GM19438 (cell line): ENCODE data around the gene NKAIN4.

Source experiments
- ATAC-seq: cut with Tn5 transposase; IDR thresholded peaks from one replicate; pipeline ENCODE4 v1.9.1; 2021; ENCODE audit warnings: low read depth; ENCODE audit not compliant: unreplicated experiment

Gene NKAIN4

DNA sequence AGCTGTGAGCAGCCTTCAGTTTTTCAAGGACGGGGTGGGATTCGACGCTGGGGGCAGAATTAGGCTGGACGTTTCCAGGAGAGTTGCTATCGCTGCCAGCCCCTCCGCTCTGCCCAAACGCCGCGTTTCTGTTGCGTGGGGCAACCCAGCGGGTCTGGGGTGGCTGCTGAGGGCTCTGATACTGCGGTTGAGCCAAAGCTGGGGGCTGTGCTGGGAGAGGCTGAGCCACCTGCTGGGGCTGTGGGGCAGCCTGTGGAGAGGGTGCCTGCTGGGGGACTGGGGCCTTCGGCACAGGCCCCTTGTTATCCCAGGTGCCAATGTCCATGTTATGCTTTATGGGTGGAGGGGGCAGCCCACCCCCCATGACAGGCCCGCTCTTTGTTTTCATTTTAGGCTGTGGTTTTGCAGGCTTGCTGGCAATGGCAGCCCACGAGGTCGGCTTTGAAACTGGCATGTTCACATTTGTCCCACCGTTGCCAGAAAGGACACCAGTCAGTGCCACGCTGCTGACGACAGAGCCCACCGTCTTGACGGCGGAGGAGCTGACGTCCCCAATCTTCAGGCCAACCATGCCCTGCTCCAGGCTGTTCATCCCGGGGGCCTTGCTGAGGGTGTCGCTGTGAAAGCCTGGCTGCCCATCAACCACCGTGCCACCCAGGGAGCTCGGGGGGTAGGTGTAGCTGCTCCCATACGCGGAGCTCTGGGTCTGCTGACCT is 51.3 kb downstream of the NKAIN4 start:
- no peak for ATAC-seq

DNA sequence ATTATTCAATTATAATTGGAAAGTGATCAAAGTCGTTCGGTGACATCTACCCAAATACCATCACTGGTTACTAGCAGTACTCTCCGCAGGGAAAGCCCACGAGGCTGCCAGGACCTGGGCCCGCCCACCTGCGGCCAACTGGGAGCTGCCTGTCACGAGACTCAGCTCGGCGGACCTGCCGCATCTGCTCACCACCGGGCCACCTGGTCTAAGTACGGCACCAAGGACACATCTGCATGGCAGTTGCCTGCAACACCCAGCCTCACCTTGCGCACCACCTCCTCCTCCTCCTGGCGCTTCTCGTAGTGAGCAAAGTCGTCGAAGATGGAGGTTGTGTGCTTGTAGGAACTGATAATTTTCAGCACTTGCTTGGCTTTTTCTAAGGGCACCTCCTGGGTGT is 52.2 kb downstream of the NKAIN4 start:
- ATAC-seq: no peak

DNA sequence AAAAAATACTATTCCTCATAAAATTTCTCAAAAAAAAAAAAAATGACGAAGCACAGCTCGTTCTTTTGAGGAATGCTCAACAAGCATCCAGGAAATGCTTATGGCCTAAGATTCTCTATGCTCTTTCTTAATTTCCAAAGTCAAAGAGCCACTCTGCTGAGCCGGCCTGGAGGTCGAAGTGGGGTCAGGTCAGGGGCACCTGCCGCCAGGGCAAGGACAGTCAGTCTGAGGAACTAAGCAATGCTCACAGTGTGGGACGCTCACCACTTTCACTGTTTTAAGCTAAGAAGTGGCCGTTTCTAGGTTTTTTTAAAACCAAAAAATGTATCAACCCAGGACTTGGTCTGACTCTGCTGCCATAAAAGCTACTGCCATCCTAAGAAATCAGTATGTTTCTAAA is 55.7 kb downstream of the NKAIN4 start:
- ATAC-seq: no peak

DNA sequence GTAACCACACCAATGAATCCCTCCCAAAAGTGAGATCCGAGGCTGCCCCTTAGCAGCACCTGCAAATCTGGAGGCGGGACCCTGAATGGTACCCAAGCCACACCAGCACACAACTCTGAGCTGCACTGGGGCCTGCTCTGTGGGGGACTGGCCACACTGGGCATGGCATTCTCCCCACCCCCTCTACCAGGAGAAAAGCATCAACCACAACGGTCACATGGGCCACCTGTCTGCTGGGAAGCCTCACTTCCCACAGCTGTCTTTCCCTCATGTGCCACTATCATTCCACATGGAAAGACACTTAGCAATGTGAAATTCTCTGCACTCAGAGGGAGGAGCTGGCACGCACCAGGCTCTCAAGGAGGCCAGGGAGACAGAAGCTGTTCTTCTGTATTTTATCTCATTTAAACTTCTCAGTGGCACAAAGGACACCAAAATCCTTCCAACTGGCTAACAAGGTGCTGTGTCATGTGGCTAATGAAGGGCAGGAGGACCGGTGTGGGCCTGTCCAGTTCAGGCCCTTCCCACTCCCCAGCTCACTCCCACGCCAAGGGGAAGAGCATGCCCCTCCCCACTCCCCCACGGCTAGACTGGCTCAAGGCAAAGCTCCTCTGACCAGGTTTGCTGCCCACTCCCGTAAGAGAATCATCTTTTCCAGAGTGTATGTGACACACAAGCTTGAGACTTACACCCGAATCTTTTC is 57.3 kb downstream of the NKAIN4 start:
- ATAC-seq: no peak

DNA sequence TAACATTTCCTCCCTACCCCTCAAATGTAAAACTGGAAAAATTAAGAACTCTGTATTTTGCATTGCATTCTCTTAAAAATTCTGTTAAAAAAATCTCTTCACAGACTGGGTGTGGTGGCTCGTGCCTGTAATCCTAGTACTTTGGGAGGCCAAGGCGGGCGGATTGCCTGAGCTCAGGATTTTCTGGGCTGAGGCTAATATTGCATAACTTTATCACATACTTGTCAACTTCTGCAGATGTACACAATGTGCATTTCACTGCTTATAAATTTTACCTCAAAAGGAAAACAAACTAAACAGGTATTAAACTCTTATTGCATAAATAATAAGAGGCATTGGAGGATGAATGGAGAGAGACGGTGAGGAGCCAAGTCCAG is 59.5 kb downstream of the NKAIN4 start:
- ATAC-seq: no peak

DNA sequence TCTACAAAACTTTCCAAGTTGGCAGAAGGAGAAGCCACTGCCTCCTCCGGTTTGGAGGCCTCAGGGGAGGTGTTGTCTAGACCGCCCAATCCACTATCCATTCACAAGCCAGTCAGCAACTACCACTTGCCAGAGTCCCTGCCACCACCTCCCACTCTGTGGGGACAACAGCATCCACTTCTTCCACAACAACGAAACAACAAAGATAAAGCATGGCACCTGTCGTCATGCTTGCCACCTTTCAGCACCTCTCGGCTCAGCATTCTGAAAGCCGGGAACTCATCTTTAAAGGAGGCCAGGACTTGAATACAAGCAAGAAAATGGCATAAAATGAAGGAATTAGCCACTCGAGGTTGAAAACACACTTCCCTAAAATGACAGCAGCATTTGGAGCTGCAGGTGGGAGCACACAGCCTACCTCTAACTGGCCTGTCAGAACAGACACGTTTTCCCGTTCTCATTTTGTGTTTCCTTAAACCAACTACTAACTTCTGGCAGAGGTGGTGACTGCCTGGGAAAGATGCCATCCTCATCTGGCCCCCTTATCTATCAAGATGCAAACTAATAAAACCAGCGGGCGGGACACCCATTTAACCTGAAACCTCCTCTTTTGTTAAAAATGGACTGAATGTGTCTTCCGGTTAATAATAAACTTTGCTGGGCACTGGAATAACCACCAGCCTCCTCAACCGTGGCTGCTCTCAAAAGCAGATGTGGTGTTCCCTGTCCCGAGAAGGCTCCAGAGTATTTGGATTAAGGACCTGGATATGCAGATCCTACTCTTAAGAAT is 60.1 kb downstream of the NKAIN4 start:
- ATAC-seq: no peak

DNA sequence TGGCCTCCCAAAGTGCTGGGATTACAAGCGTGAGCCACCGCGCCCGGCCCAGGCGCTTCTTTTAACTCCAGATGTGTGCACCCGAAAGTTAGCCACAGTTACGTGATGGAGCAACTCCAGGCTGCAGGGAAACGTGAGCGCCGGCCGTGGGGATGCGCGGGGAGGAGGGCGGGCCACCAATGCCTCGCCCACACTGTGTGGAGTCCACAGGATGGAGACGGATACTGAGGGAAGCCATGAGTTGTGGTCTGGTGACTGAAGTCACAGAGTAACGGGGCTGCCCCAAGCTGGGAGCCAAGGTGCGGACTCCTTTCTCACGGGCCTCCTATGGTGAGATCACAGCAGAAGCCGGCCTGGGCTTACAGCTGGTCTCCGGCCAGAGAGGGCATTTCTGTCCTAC is 61.5 kb downstream of the NKAIN4 start:
- no peak for ATAC-seq

DNA sequence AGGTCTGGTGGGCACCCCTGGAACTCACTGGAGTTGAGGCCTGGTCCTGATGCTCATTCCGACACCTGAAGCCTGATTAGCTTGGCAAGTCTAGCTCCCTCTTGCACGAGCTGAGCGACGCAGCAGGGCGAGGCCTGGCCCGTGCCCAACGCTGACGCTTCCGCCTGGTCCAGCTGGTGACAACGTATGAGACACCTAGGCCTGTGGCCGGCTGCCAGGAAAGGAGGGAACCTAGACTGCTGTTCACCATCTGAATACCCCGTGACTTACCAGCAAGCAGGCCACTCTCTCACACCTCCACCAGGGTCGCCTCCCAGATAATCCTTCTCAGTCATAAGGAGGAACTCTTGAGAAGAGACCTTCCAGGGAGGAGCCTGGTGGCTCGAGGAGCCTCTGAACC is 62.9 kb downstream of the NKAIN4 start:
- no peak for ATAC-seq

DNA sequence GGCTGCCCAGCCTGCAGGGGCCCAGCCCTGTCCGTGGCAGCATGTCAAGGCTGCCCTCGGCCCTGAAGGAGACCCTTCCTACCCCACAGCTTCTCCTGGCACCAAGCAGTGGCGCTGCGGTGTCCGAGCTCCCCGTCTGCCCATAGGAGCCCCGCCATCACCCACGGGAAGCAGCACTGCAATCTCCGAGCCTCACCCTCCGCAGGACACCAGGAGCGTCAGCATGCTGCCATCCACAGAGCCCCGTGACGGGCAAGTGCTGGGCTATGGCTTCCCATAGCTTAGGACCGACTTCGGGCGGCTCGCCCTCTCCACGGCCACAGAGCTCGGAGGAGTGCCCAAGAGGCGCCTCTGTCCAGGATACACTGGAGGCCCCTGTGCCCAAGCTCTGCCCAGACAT is 63.4 kb downstream of the NKAIN4 start:
- no peak for ATAC-seq
